HG02981 (cell line): Measurements from ENCODE around the gene LHFPL3.

Experiments used
- ATAC-seq: cut with Tn5 transposase; IDR thresholded peaks from one replicate; pipeline ENCODE4 v1.9.1; 2021; ENCODE audit warnings: mild to moderate bottlenecking, moderate library complexity; ENCODE audit not compliant: unreplicated experiment

The LHFPL3 gene

DNA sequence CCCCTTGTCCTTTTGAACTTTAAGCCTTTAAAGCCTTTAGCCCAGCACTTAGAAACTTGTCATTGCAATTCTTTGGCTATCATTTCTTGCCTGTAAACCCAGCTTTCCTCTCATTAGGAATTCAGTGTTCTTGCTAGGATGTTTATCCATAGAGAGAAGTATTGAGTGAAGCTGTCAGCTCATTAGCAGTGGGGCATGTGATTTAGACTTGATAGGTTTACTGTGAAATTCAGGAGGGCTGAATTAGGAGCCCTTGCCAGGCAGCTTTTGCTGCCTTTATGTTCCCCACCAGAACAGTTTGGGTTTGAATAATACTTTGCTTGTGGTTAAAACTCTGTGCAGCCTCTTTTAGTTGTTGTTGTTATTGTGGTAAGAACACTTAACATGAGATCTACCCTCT, 39.5 kb downstream of the LHFPL3 start:
- no peak for ATAC-seq

DNA sequence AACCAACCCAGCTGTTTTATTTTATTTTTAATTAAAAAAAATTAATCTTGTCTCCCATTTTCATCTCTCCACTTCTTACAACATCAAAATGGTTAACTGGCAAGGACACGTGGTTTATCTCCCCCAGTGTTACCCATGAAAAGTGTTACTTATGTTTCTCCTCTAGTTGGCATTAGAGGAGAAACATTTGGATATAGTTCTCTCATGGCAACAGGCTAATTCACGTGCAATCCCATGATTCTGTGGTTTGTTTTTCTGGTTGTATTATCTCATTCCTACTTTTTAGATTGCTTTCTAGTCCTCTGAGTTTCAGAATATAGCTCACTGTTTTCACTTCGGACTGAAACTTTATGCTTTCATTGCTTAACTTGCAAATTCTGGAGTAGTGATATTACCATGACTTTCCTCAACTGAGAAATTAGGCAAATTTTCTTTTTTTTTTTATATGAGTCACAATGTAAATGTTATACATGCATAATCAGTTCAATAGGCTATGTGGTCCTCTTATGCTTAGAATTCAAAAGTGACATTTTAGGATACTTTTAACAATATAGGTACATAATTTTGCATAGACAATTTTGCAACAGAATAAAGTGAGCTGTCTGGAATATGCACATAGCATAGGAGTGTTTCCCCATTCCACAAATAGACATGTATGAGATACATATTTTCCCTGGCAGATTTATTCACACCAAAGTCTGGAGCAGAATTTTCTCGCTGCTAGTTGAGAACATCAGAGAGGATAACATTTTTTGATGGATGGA, 43.0 kb downstream of the LHFPL3 start:
- ATAC-seq: no peak

DNA sequence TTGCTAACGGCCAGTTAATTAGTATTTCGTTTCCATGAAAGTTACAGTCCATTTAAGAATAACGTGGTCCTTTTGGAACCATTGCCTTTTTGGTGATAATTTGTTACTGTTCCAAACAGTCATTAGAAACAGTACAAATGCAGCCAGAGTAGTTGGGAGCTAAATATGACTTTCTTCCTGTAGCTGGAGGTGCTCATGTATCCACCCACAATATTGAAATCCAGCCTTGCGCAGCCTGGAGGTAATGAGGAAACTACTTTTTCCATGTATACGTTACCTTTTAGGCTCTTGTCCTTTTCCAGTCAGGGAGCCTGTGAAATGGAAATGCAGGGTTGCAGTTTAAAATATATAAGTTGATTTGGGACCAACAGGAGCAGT, 43.6 kb downstream of the LHFPL3 start:
- ATAC-seq: no peak

GRCh38 chr7:104382616-104383015, 54.2 kb downstream of the LHFPL3 start:
- ATAC-seq: no peak

DNA sequence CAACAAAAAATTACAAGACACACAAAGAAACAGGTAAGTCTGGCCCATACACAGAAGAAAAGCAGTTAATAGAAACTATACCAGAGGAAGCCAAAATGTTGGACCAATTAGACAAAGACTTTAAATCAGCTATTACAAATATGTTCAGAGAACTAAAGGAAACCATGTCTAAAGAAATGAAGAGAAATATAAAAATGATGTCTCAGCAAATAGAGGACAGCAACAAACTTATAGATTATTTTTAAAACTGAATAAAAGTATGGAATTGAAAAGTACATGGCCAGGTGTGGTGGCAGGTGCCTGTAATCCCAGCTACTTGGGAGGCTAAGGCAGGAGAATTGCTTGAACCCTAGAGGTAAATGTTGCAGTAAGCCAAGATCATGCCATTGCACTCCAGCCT, 58.5 kb downstream of the LHFPL3 start:
- no peak for ATAC-seq

- ATAC-seq: no peak
These were observed 59.8 kb downstream of the LHFPL3 start for GRCh38 chr7:104388222-104388621.

GRCh38 chr7:104395162-104395561, 66.8 kb downstream of the LHFPL3 start:
- no peak for ATAC-seq

- no peak for ATAC-seq
These were observed 69.0 kb downstream of the LHFPL3 start for GRCh38 chr7:104397442-104397841.

DNA sequence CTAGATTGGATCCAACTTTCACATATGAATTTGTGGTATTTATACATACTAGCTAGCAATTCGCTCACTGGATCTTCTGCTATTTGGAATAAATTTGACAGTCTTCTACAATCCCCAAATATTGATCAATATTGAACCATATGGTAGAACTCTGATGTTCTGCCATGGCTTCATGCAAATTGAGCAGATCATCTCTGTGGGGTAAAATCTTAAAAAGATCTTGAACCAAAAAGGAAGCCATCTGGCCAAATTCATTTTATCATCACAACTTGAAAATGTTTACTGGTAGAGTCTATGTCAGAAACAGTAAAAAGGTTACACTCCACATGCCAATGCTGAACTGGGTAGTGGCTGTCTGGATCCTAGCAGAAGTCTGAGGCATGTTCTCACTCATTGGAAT, 80.0 kb downstream of the LHFPL3 start:
- ATAC-seq: no peak

GRCh38 chr7:104410742-104411141, 82.3 kb downstream of the LHFPL3 start:
- ATAC-seq: no peak

DNA sequence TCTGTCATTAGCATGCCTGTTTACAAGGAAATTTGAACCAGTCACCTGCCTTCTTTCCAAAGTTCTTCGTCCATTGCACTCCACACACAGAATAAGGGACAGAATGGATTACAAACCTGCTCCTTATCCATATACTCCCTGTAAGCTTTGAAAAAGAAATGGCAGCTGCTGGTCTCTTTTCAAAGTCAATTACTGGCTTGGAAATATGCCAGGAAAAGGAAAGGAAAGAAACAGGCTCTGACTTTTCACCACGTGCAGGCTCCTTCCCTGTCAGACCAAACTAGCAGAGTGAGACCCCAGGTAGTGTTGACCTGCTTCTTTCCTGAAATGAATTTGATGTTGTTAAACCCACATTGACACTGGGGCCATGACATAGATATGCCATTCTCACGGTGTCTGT, 84.5 kb downstream of the LHFPL3 start:
- no peak for ATAC-seq

- no peak for ATAC-seq
These were observed 85.8 kb downstream of the LHFPL3 start for GRCh38 chr7:104414216-104414615.

DNA sequence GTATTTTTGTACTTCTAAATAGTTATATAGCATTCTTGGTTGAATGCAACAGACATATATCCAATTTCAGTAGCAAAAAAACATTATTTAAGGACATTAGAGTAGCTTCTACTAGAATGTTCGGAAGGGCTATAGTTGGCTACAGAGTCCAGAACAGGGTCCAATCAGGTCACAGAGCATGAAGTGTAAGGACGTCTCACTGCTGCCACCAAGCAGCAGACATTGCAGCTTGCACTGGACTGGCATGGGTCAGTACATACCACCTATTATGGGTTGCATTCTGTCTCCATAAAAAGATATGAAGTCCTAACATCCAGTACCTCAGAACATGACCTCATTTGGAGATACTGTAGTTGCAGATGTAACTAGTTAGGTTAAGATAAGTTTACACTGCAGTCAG, 87.3 kb downstream of the LHFPL3 start:
- ATAC-seq: no peak

DNA sequence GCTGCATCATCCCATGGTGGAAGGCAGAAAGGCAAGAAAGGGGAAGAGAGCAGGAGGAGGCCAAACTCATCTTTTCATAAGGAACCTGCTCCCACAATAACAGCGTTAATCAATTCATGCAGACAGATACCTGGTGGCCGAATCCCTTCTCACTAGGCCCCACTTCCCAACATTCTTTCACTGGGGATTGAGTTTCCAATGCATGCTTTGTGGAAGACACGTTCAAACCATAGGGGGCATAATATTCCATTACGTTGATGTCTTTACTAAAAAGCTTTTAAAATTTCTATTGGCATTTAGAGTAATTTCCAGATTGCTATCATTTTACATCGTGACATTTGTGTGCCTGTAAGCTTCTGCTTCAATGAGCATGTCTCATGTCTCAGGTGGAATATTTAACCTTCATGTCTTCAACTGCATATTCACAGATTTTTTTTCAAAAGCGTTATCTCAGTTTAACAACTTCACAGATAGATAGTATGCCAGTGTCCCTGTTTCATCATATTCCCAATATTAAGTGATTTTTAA, 88.5 kb downstream of the LHFPL3 start:
- ATAC-seq: no peak

DNA sequence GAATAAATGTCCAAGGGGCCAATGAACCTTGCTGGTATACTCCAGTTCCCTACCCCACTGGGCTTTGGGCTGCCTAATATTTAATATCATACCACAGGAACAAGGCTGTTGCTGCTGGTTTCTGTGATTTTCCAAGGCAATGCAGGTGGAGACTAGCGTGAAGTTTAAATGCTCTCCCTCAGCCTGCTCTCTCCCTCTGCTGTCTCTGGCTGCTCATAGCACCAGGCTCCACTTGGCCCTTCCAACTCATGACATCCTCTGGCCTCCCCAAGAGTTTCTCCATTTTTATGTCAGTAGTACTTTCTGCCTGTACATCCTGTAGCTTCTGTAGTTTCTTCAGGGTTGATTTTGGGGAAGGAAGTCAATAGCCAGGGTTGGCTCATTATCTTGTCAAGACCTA, 103.5 kb downstream of the LHFPL3 start:
- ATAC-seq: no peak

GRCh38 chr7:104434129-104434528, 105.7 kb downstream of the LHFPL3 start:
- ATAC-seq: no peak

DNA sequence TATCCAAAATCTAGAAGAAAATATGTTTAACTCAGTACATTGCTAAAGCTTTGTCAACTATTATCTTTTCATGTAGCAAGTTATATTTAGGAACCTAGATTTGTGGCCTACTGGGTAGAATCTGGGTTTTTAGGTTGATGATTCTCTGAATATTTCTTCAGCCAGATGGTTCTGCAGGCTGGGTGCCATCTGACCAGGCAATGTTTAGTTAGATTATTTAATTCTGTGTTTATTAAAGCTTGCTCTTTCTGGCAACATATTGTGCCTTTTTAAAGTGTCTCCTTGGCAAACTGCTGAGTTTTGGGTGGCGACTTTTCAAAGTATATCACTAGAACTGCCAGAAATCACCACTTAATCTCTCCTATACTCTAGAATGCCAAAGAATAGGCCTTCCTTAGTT, 114.1 kb downstream of the LHFPL3 start:
- ATAC-seq: no peak

DNA sequence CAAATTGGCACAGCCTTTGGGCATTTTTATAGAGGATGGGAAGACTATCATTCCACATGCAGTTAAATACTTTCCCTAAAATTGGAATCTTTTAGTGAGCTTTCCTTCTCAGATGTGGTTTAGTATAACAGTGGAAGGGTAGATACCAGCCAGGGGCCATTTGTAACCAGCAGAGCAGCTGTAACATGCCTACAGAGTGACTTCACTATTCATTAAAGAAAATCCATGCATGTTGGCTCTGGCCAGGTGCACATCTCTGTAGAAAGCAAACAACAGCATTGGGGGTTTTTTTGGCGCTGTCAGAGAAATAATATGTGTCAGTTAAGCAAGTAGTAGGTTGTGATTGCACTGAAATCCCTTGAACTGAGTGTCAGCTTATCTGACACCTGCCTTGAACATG, 115.6 kb downstream of the LHFPL3 start:
- ATAC-seq: no peak

DNA sequence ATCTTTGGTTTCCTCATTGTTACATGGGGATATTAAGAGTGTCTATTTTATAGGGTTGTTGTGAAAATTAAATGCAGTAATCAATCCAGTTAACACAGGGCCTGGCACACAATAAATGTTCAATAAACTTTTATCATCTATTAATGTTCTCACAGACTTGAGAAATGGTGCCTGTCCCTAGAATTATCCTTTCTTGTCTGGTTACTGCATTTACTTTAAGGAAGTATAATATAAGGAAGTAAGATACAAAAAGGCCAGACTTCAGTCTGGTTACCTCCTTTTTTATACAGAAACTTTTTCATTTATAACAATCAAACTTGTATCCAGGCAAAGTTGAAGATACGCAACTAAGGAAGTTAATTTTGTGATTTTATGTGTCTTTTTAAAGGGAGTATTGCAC, 117.0 kb downstream of the LHFPL3 start:
- ATAC-seq: no peak

GRCh38 chr7:104450861-104451260, 122.5 kb downstream of the LHFPL3 start:
- ATAC-seq: no peak

- ATAC-seq: no peak
These were observed 124.8 kb downstream of the LHFPL3 start for GRCh38 chr7:104453190-104453589.

DNA sequence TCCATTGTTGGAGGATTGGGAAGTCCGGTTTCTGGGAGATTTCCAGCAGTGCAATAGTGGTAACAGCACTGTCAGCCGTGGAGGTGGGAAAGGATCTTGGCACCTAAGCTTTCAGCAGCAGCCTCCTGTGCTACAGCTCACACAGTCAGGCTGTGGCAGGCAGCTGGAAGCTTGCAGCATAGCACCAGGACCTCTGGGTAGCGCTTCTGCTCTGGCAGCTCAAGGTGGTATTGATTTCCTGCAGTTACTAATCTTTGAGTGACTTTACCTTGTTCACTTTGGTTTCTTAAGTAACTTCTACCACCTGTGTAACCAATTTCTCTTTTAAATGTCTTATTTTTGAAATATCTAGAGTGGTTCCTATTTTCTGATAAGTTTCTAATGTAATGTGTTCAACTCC, 130.5 kb downstream of the LHFPL3 start:
- ATAC-seq: no peak
